Measurements from ENCODE around the gene SSC4D. TPM values are rescaled to one million over a fixed set of nuclear protein-coding genes. Genes with fewer than 3 reads are reported as not detected.
"Not testable (repeated sequence)": the region's sequence is repeated elsewhere in the genome, so short reads cannot be mapped to it uniquely, and the experiment has no call there.

The SSC4D gene
- total RNA-seq, 4 donors from 2014 or later, result 0.41 TPM; not detected in 3

DNA sequence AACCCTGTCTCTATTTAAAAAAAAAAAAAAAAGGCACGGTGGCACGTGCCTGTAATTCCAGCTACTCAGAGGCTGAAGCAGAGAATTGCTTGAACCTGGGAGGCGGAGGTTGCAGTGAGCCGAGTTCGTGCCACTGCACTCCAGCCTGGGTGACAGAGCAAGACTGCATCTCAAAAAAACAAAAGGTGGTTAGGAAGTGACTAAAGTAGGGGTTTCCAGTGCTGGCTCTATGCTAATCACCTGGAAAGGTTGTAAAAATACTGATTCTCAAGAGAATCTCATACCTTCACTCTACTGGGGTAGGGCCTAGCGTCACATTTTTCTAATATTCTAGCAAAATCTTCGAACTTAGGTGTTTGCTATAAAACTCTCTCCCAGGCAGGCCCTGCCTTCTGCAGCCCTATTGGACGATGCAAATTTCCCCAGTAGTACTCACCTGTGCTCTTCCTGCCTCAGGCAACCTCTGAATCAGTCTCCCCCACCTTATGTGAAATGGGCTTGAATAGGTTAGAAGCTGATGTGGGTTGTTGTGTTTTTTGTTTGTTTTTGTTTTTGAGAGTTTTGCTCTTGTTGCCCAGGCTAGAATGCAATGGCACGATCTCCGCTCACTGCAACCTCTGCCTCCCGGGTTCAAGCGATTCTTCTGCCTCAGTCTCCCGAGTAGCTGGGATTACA lies 18.8 kb upstream of the SSC4D start:
- 89 to 90% methylated on average over 9 to 13 of the region's 13 CpGs for WGBS, 2 donors (ENCODE audit: low coverage in 1 of 2)
- in situ Hi-C loops (cut with MboI; ENCODE audit: low pct_ligation_motif_present in 1 of 4, low pct_unique_long_range_greater_than_20kb in 1 of 4, low sequenced_read_pairs in 3 of 4), result no loop called here
- TF ChIP-seq EP300 (IDR thresholded peaks at IDR 0.05; ENCODE audit: low read depth), result no peak
- TF ChIP-seq, protein P1, sequence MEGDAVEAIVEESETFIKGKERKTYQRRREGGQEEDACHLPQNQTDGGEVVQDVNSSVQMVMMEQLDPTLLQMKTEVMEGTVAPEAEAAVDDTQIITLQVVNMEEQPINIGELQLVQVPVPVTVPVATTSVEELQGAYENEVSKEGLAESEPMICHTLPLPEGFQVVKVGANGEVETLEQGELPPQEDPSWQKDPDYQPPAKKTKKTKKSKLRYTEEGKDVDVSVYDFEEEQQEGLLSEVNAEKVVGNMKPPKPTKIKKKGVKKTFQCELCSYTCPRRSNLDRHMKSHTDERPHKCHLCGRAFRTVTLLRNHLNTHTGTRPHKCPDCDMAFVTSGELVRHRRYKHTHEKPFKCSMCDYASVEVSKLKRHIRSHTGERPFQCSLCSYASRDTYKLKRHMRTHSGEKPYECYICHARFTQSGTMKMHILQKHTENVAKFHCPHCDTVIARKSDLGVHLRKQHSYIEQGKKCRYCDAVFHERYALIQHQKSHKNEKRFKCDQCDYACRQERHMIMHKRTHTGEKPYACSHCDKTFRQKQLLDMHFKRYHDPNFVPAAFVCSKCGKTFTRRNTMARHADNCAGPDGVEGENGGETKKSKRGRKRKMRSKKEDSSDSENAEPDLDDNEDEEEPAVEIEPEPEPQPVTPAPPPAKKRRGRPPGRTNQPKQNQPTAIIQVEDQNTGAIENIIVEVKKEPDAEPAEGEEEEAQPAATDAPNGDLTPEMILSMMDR (IDR thresholded peaks at IDR 0.05), result no peak
- TF ChIP-seq POLR2AphosphoS5 (IDR thresholded peaks at IDR 0.05), result no peak
- no peak for TF ChIP-seq POLR2A (IDR thresholded peaks at IDR 0.05)

DNA sequence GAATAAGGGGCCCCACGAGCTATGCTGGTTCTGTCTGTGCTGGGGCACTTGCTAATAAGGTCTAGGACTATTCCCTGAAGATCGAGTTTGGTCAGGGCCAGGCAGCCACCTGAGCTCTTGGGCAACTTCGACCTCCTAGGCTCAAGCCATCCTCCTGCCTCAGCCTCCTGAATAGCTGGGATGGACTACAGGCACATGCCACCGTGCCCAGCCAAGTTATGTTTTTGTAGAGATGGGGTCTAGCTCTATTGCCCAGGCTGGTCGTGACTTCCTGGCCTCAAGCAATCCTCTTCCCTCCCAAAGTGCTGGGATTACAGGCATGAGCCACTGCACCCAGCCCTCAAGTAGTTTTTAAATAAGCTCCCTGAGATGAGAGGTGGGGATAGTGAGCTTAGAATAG lies 18.1 kb upstream of the SSC4D start:
- intact Hi-C loops (cut with DNase I; ENCODE audit: low total_unique reads) (no loop called here), in situ Hi-C loops (cut with MboI; ENCODE audit: low pct_ligation_motif_present in 1 of 4, low pct_unique_long_range_greater_than_20kb in 1 of 4, low sequenced_read_pairs in 3 of 4) (no loop called here)
- Histone ChIP-seq H3K36me3 (no peaks in the 10 kb centered on the region), H3K4me1 (no peaks in the 10 kb centered on the region), H3K27ac (no peak overlapping the region), H3K4me3 (no peak overlapping the region), H3K27me3 (peaks cover 5% of the 10 kb centered on the region), H3K9me3 (no peaks in the 10 kb centered on the region)
- no peak for DNase-seq
- WGBS, 2 donors (ENCODE audit: low coverage in 1 of 2), result 78% methylated on average over 5 of the region's 5 CpGs; no CpG with 5 or more reads in 1 of the 2 donors
- TF ChIP-seq POLR2AphosphoS5 (IDR thresholded peaks at IDR 0.05) (no peak), EP300 (IDR thresholded peaks at IDR 0.05; ENCODE audit: low read depth) (no peak), POLR2A (IDR thresholded peaks at IDR 0.05) (no peak)
- TF ChIP-seq, protein P1 (IDR thresholded peaks at IDR 0.05), result no peak

More for the DNA sequence above, 18.8 kb upstream of the SSC4D start:
- H3K4me3 ChIP-seq, result no peak overlapping the region
- H3K4me1 ChIP-seq, result no peaks in the 10 kb centered on the region
- no peaks in the 10 kb centered on the region for H3K9me3 ChIP-seq
- no peak for DNase-seq
- H3K27me3 ChIP-seq, result peaks cover 2% of the 10 kb centered on the region
- intact Hi-C loops (cut with DNase I; ENCODE audit: low total_unique reads), result no loop called here
- H3K36me3 ChIP-seq, result no peaks in the 10 kb centered on the region
- no peak overlapping the region for H3K27ac ChIP-seq

DNA sequence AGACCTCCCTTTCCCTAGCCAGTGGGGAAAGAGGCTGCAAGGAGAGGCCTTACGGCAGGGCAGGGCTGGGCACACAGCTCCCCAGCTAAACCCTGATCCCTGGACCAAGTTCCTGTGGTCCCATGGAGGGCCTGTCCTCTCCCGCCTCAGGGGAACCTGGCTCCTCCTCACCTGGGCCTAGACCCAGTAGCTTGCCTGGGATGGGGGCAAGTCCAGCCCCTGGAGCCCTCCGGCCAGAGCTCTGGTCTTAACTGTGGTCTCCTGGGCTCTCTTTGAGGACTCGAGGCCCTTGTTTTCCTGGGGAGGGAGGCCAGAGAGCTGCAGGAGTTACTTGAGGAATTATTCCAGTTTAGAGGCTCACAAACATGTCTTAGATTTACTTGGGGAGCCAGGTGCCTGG lies 16.7 kb upstream of the SSC4D start:
- in situ Hi-C loops (cut with MboI; ENCODE audit: low pct_ligation_motif_present in 1 of 4, low pct_unique_long_range_greater_than_20kb in 1 of 4, low sequenced_read_pairs in 3 of 4) (no loop called here), intact Hi-C loops (cut with DNase I; ENCODE audit: low total_unique reads) (no loop called here)
- DNase-seq, result no peak
- Histone ChIP-seq H3K36me3 (no peaks in the 10 kb centered on the region), H3K9me3 (no peaks in the 10 kb centered on the region), H3K27me3 (peaks cover 5% of the 10 kb centered on the region), H3K27ac (no peak overlapping the region), H3K4me3 (no peak overlapping the region), H3K4me1 (no peaks in the 10 kb centered on the region)
- WGBS, 2 donors (ENCODE audit: low coverage in 1 of 2), result 81% methylated on average over 4 of the region's 4 CpGs; no CpG with 5 or more reads in 1 of the 2 donors
- no peak for TF ChIP-seq EP300 (IDR thresholded peaks at IDR 0.05; ENCODE audit: low read depth)

DNA sequence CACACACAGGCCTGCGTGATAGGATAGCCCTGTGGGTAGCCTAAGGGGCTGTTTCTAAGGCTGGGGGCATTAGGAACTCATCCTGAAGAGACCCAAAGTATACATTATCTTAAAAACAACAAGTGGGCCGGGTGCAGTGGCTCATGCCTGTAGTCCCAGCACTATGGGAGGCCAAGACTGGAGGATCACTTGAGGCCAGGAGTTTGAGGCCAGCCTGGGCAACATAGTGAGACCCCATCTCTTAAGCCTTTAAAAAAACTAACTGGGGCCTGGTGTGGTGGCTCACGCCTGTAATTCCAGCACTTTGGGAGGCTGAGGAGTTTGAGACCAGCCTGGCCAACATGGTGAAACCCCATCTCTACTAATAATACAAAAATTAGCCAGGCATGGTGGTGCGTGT lies 16.1 kb upstream of the SSC4D start:
- 94% methylated on average over 4 of the region's 4 CpGs; no CpG with 5 or more reads in 1 of the 2 donors for WGBS, 2 donors (ENCODE audit: low coverage in 1 of 2)
- H3K27ac ChIP-seq; H3K4me3 ChIP-seq; H3K36me3 ChIP-seq; intact Hi-C loops (cut with DNase I; ENCODE audit: low total_unique reads); in situ Hi-C loops (cut with MboI; ENCODE audit: low pct_ligation_motif_present in 1 of 4, low pct_unique_long_range_greater_than_20kb in 1 of 4, low sequenced_read_pairs in 3 of 4); H3K27me3 ChIP-seq; DNase-seq; H3K9me3 ChIP-seq; H3K4me1 ChIP-seq: not testable (repeated sequence)

DNA sequence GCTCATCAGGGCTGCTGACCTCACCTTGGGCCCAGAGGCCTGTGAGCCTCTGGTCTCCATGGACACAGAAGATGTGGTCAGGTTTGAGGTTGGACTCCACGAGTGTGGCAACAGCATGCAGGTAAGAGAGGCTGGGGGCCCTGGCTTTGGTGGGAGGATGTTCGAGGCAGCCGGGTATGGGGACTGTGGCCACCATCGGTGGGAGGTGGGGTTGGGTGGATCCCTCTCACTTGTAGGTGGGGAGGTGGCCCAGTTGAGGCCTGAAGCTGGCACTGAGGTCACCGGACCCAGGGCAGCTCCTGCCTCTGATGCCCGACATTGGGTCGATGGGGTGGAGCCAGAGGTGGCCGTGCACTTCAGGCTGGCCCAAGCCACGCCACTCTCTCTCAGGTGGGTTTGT lies 15.7 kb upstream of the SSC4D start:
- no peak overlapping the region for H3K4me3 ChIP-seq
- H3K9me3 ChIP-seq, result no peaks in the 10 kb centered on the region
- H3K27ac ChIP-seq, result no peak overlapping the region
- no peaks in the 10 kb centered on the region for H3K4me1 ChIP-seq
- H3K36me3 ChIP-seq, result no peaks in the 10 kb centered on the region
- no peak for DNase-seq
- intact Hi-C loops (cut with DNase I; ENCODE audit: low total_unique reads), result no loop called here
- H3K27me3 ChIP-seq, result peaks cover 5% of the 10 kb centered on the region
- in situ Hi-C loops (cut with MboI; ENCODE audit: low pct_ligation_motif_present in 1 of 4, low pct_unique_long_range_greater_than_20kb in 1 of 4, low sequenced_read_pairs in 3 of 4), result no loop called here
- TF ChIP-seq EP300 (IDR thresholded peaks at IDR 0.05; ENCODE audit: low read depth), result no peak
- 96% methylated on average over 9 of the region's 9 CpGs; no CpG with 5 or more reads in 1 of the 2 donors for WGBS, 2 donors (ENCODE audit: low coverage in 1 of 2)

Measured in transverse colon (tissue), 4 donors.